TTC549 (cell line): ENCODE measurements around the gene KCNN4.

Experiments used
- FAIRE-seq: peaks from 2 replicates; lab custom pipeline; 2012; peaks lifted over from hg19 to GRCh38; lab: Jason Lieb, UNC

The KCNN4 gene

DNA sequence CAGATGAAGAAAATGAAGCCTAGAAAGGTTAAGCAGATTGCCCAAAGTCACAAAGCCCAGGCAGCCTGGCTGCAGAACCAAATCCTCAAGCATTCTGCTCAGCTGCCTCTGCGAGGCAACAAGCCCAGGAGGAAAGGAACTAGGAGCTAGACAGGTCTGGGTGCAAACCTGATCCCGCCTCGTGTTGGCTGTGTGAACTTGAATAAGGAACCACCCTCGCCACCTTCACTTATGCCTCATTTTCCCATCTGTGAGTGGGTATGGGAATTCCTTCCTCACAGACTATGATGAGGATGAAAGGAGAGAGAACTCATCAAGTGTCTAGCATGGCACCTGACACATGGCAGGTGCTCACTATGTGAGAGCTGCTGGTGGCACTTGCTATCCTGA lies 32.6 kb downstream of the KCNN4 start:
- FAIRE-seq, result no peak

- no peak for FAIRE-seq
Measured at GRCh38 chr19:43747557-43748204, 33.1 kb downstream of the KCNN4 start.

DNA sequence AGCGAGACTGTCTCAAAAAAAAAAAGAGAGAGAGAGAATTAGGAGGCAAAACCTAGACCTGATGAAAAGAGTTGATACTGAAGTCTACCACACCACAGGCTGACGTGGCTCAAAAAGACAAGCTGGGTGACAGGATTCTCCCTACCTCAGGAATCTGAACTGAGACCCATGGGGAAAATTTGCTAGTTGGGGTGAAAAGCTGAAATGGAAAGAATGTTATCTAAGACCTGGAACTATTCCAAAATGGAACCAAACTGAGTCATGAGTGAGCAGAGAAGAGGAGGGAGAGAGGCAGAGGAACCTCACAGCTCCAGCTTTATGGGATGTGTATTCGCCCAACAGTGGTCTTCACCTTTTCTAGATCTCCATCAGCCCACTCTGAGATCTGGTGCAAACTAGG lies 37.7 kb downstream of the KCNN4 start:
- no peak for FAIRE-seq

GRCh38 chr19:43741075-43741825 lies 39.5 kb downstream of the KCNN4 start:
- FAIRE-seq, result no peak

DNA sequence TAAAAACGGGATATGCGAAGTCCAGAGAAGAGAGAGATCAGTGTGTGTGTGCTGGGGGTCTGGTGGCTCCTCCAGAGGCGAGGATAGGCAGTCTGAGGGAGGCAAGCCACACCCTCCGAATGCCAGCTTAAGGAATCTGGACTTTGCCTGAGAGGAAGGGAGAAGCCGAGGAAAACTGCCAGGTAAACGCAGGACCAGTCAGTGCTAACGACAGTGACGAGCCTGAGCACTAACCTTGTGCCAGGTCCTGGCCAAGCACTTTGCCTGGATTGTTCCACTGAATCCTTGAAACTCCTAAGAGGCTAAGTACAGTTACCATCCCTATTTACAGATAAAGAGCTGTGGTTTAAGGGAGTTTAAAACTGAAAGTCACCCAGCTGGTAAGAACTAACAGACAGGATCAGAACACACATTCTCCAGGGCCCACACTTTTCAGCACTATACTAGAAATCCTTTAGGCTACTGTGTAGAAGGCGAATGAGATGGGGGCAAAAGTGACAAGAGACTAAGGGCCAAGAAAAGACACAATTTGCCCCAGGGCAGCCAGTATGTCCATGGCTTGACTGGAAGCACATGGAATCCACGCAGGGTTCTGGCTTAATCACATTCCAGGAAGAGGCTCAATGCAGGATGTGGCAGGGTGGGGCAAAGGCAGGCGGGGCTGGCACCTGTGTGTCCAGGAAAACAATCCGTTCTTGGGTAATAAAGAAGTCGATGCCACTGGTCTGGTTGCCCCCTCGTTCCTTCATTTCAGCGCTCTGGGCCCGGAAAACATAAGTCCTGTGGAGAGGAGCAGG lies 41.1 kb downstream of the KCNN4 start:
- FAIRE-seq, result no peak

- FAIRE-seq, result no peak
Measured at GRCh38 chr19:43738780-43739211, 42.0 kb downstream of the KCNN4 start.

- no peak for FAIRE-seq
Measured at GRCh38 chr19:43735957-43736356, 44.8 kb downstream of the KCNN4 start.

- no peak for FAIRE-seq
Measured at GRCh38 chr19:43735013-43735412, 45.8 kb downstream of the KCNN4 start.

- FAIRE-seq, result no peak
Measured at GRCh38 chr19:43731846-43732245, 48.9 kb downstream of the KCNN4 start.

- no peak for FAIRE-seq
Measured at GRCh38 chr19:43731346-43731745, 49.4 kb downstream of the KCNN4 start.

GRCh38 chr19:43729919-43730318 lies 50.9 kb downstream of the KCNN4 start:
- FAIRE-seq, result no peak

GRCh38 chr19:43727593-43727853 lies 53.2 kb downstream of the KCNN4 start:
- FAIRE-seq, result no peak

GRCh38 chr19:43726736-43727592 lies 53.8 kb downstream of the KCNN4 start:
- no peak for FAIRE-seq

GRCh38 chr19:43725468-43725867 lies 55.3 kb downstream of the KCNN4 start:
- no peak for FAIRE-seq

GRCh38 chr19:43724896-43725295 lies 55.9 kb downstream of the KCNN4 start:
- FAIRE-seq, result no peak

- no peak for FAIRE-seq
Measured at GRCh38 chr19:43723588-43723987, 57.2 kb downstream of the KCNN4 start.

DNA sequence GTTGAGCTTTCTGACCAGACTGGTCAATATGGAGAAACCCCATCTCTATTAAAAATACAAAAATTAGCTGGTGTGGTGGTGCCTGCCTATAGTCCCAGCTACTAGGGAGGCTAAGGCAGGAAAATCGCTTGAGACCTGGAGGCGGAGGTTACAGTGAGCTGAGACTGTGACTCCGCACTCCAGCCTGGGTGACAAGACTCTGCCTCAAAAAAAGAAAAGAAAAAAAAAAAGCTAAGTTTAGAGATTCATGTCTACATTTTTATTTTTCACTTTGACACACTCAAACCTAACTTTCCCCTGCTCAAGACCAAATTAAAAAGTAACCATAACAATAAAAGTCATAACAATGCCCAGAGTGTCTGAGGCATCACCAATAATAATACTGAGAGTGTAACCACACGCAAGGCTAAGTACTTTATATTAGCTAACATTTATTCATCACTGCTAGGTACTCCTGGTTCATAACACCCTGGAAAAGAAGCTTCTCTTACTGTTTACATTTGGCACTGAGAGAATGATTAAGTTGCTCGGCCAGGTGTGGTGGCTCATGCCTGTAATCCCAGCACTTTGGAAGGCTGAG lies 59.2 kb downstream of the KCNN4 start:
- FAIRE-seq, result no peak

- FAIRE-seq, result no peak
Measured at GRCh38 chr19:43720936-43721335, 59.8 kb downstream of the KCNN4 start.

- FAIRE-seq, result no peak
Measured at GRCh38 chr19:43719918-43720317, 60.9 kb downstream of the KCNN4 start.

DNA sequence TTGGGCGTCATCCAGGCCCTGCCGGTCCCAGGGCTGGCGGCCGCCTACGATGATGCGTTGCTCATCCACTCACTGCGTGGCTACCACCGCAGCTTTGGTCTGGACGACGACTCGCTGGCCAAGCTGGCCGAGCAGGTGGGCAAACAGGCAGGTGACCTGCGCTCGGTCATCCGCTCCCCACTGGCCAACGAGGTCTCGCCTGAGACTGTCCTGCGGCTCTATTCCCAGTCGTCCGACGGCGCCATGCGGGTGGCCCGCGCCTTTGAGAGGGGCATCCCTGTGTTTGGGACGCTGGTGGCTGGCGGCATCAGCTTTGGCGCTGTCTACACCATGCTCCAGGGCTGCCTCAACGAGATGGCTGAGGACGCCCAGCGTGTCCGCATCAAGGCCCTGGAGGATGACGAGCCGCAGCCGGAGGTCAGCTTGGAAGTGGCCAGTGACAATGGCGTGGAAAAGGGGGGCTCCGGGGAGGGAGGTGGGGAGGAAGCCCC lies 61.4 kb downstream of the KCNN4 start:
- no peak for FAIRE-seq

GRCh38 chr19:43718627-43719377 lies 62.0 kb downstream of the KCNN4 start:
- no peak for FAIRE-seq
